MM.1S (cell line): Measurements from ENCODE around the gene TREM1.
"Not testable (repeated sequence)": the region's sequence is repeated elsewhere in the genome, so short reads cannot be mapped to it uniquely, and the experiment has no call there.

Experiments
- DNase-seq: peaks from one replicate; pipeline ENCODE4 v3.0.0-alpha.2; 2015
- H2AFZ ChIP-seq: fragments of 300-600 bp; sonication (generic); 2 replicates; pipeline ENCODE4 v1.6.0; 2016; ENCODE audit warnings: antibody characterized with exemption, low read length
- H3F3A ChIP-seq: fragments of 300-600 bp; sonication (generic); 2 replicates; pipeline ENCODE4 v1.6.1; 2016; ENCODE audit warnings: mild to moderate bottlenecking, antibody characterized with exemption, low read length, moderate library complexity, mixed read lengths; ENCODE audit not compliant: insufficient read depth
- H3K27ac ChIP-seq: fragments of 300-600 bp; sonication (generic); 2 replicates; pipeline ENCODE4 v1.5.1; 2016; ENCODE audit warnings: mild to moderate bottlenecking, low read length
- H3K27me3 ChIP-seq: fragments of 300-600 bp; sonication (generic); replicated peaks from 2 replicates; pipeline ENCODE4 v1.6.0; 2016; ENCODE audit warnings: low read length; ENCODE audit not compliant: insufficient read depth
- H3K36me3 ChIP-seq: fragments of 300-600 bp; sonication (generic); replicated peaks from 2 replicates; pipeline ENCODE4 v1.6.1; 2016; ENCODE audit warnings: mild to moderate bottlenecking, low read length, mixed read lengths; ENCODE audit not compliant: insufficient read depth
- H3K4me1 ChIP-seq: fragments of 300-600 bp; sonication (generic); 2 replicates; pipeline ENCODE4 v1.6.1; 2016; ENCODE audit warnings: low read length, mixed read lengths
- H3K4me2 ChIP-seq: fragments of 300-600 bp; sonication (generic); 2 replicates; pipeline ENCODE4 v1.6.0; 2016; ENCODE audit warnings: low read depth, low read length
- H3K4me3 ChIP-seq: fragments of 300-600 bp; sonication (generic); 2 replicates; pipeline ENCODE4 v1.5.1; 2016; ENCODE audit warnings: low read length, mixed read lengths
- H3K79me2 ChIP-seq: fragments of 300-600 bp; sonication (generic); 2 replicates; pipeline ENCODE4 v1.6.1; 2016; ENCODE audit warnings: mixed run types, low read length, mixed read lengths
- H3K9ac ChIP-seq: fragments of 300-600 bp; sonication (generic); 2 replicates; pipeline ENCODE4 v1.6.1; 2016; ENCODE audit warnings: low read length, mixed read lengths
- H3K9me2 ChIP-seq: fragments of 300-600 bp; sonication (generic); replicated peaks from 2 replicates; pipeline ENCODE4 v1.6.1; 2016; ENCODE audit warnings: mild to moderate bottlenecking, low read length, mixed read lengths; ENCODE audit not compliant: insufficient read depth
- H3K9me3 ChIP-seq: fragments of 300-600 bp; sonication (generic); replicated peaks from 2 replicates; pipeline ENCODE4 v1.6.1; 2016; ENCODE audit warnings: mild to moderate bottlenecking, low read length, mixed read lengths; ENCODE audit not compliant: insufficient read depth
- H4K20me1 ChIP-seq: fragments of 300-600 bp; sonication (generic); 2 replicates; pipeline ENCODE4 v1.6.1; 2016; ENCODE audit warnings: mild to moderate bottlenecking, low read length, moderate library complexity, mixed read lengths; ENCODE audit not compliant: insufficient read depth
- EZH2 ChIP-seq: fragments of 300-600 bp; sonication (generic); optimal IDR thresholded peaks from 2 replicates; pipeline ENCODE3; 2017; ENCODE audit warnings: low read depth, mild to moderate bottlenecking, antibody characterized with exemption, low read length, mixed read lengths
- EZH2phosphoT487 ChIP-seq: fragments of 300-600 bp; sonication (generic); IDR thresholded peaks from 2 replicates; pipeline ENCODE4 v1.6.1; 2018; ENCODE audit warnings: antibody characterized with exemption, low read length
- TF ChIP-seq, protein P1 (sequence below): fragments of 300-600 bp; sonication (generic); IDR thresholded peaks from 2 replicates; pipeline ENCODE4 v1.5.1; 2016; ENCODE audit warnings: antibody characterized with exemption, low read length, mixed read lengths

The TREM1 gene

DNA sequence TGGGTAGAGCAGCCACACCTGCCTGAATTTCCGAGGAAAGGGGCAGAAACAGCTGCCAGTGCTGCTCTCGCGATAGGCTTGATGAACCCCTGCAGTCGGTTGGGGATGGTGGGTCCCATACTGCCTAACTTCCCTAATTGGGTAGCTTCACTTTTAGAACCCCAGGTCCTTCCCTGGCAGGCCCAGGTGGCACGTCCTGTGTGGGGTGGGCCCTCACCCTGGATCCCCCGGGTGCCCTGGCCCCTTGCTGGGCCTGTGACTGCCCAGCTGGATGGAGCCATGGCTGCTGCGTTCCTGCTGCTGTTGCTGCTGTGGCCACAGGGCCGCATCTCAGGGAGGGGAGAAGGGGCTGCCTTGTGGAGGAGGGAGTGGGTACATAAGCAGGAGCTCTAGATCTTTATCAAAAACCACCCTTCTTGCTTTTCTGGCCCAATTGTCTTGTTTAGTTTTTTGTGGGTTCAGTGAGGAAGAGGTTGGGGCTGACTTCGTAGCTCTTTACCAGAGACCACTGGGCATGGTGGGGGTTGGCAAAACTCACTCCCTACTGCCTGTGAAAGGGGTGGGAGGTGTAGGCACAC lies 39.1 kb downstream of the TREM1 start:
- H3K9me2 ChIP-seq: no peaks in the 10 kb centered on the region
- H3K4me2 ChIP-seq: no peak overlapping the region
- H3K4me1 ChIP-seq: peaks cover 5% of the 10 kb centered on the region; the same call in 1 of the 2 replicates
- H3K27ac ChIP-seq: no peak overlapping the region
- H3K4me3 ChIP-seq: no peak overlapping the region
- no peak overlapping the region for H3K9ac ChIP-seq
- H3K79me2 ChIP-seq: no peaks in the 10 kb centered on the region
- no peak overlapping the region for H2AFZ ChIP-seq
- no peaks in the 10 kb centered on the region for H3F3A ChIP-seq
- no peaks in the 10 kb centered on the region for H4K20me1 ChIP-seq
- no peaks in the 10 kb centered on the region for H3K27me3 ChIP-seq
- TF ChIP-seq EZH2phosphoT487: no peak
- no peak for TF ChIP-seq EZH2
- TF ChIP-seq, protein P1, sequence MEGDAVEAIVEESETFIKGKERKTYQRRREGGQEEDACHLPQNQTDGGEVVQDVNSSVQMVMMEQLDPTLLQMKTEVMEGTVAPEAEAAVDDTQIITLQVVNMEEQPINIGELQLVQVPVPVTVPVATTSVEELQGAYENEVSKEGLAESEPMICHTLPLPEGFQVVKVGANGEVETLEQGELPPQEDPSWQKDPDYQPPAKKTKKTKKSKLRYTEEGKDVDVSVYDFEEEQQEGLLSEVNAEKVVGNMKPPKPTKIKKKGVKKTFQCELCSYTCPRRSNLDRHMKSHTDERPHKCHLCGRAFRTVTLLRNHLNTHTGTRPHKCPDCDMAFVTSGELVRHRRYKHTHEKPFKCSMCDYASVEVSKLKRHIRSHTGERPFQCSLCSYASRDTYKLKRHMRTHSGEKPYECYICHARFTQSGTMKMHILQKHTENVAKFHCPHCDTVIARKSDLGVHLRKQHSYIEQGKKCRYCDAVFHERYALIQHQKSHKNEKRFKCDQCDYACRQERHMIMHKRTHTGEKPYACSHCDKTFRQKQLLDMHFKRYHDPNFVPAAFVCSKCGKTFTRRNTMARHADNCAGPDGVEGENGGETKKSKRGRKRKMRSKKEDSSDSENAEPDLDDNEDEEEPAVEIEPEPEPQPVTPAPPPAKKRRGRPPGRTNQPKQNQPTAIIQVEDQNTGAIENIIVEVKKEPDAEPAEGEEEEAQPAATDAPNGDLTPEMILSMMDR: no peak
- no peaks in the 10 kb centered on the region for H3K36me3 ChIP-seq
- DNase-seq: no peak
- H3K9me3 ChIP-seq: no peaks in the 10 kb centered on the region

DNA sequence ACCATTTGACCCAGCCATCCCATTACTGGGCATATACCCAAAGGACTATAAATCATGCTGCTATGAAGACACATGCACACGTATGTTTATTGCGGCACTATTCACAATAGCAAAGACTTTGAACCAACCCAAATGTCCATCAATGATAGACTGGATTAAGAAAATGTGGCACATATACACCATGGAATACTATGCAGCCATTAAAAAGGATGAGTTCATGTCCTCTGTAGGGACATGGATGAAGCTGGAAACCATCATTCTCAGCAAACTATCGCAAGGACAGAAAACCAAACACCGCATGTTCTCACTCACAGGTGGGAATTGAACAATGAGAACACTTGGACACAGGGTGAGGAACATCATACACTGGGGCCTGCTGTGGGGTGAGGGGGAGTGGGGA lies 40.0 kb downstream of the TREM1 start:
- not testable (repeated sequence) for H4K20me1 ChIP-seq, H3K9me3 ChIP-seq, H3K36me3 ChIP-seq, H3K27ac ChIP-seq, H3K4me3 ChIP-seq, DNase-seq, H3K9ac ChIP-seq, H3F3A ChIP-seq, H3K27me3 ChIP-seq, H2AFZ ChIP-seq, H3K79me2 ChIP-seq, H3K4me2 ChIP-seq, H3K9me2 ChIP-seq
- H3K4me1 ChIP-seq: peaks cover 14% of the 10 kb centered on the region

DNA sequence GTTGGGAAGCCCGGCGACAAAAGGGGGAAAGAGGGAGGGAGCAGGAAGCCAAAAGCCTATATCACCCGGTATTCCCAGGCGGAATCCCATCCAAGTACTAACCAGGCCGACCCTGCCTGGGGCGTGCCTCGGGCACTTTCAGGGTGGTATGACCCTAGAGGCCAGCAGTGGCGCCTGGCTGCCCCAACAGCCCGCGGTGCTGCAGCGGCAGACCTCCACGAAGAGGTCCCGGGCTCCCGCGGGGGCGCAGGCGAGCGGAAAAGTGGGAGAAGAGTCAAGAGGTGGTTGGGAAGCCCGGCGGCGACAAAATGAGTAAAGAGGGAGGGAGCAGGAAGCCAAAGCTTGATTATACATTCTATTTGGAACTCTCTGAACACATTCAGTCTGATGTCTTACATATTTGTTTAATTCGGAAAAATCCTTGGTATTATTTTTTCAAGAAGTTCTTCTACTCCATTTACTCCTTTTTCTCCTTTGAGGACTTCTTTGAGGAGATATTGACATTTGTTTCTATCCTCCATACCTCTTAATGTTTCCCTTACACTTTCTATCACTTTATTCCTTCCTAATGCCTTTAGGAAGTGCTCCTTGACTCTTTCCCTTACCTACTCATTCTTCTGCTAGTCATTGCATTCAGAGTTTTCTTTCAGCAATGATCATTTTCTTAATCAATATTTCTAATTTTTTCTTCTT lies 46.9 kb downstream of the TREM1 start:
- Histone ChIP-seq H3K27me3 (no peaks in the 10 kb centered on the region), H3K4me3 (no peak overlapping the region)

More for the DNA sequence above, 46.9 kb downstream of the TREM1 start:
- no peaks in the 10 kb centered on the region for H3K79me2 ChIP-seq
- no peaks in the 10 kb centered on the region for H3K9me2 ChIP-seq
- no peak for TF ChIP-seq EZH2
- TF ChIP-seq, protein P1: no peak
- no peak for TF ChIP-seq EZH2phosphoT487
- no peak overlapping the region for H3K27ac ChIP-seq
- no peaks in the 10 kb centered on the region for H3K36me3 ChIP-seq
- H3K4me2 ChIP-seq: no peak overlapping the region
- no peak overlapping the region for H2AFZ ChIP-seq
- H3F3A ChIP-seq: no peaks in the 10 kb centered on the region
- DNase-seq: no peak
- H3K4me1 ChIP-seq: peaks cover 14% of the 10 kb centered on the region
- no peak overlapping the region for H3K9ac ChIP-seq
- H4K20me1 ChIP-seq: no peaks in the 10 kb centered on the region
- H3K9me3 ChIP-seq: no peaks in the 10 kb centered on the region
